A549 (cell line): ENCODE measurements around the gene IGBP1.

Experiments used
- BHLHE40 ChIP-seq: IDR thresholded peaks from 2 replicates; pipeline ENCODE4 v1.6.1; 2012; ENCODE audit warnings: low read depth, low read length, inconsistent platforms
- CBX8 ChIP-seq: fragments of 200-600 bp; sonication (generic); IDR thresholded peaks from 2 replicates; pipeline ENCODE4 v1.6.1; 2016
- EP300 ChIP-seq, 2 experiments: fragments of >200 bp; sonication (Bioruptor Twin); formaldehyde crosslinking; IDR thresholded peaks; 2 replicates in 1 of 2; 3 replicates in 1 of 2; pipeline ENCODE4 v1.6.1; 2016 to 2017
- FOXS1 ChIP-seq: fragments of 250-450 bp; sonication (Bioruptor Pico); IDR thresholded peaks from 2 replicates; pipeline ENCODE4 v1.5.0; 2020; ENCODE audit warnings: mild to moderate bottlenecking, moderate library complexity
- MYC ChIP-seq: IDR thresholded peaks from 2 replicates; pipeline ENCODE4 v1.6.1; 2012; ENCODE audit warnings: mild to moderate bottlenecking, inconsistent platforms, low read length, improper control_type of control experiment, borderline replicate concordance
- POLR2A ChIP-seq: IDR thresholded peaks from 2 replicates; pipeline ENCODE4 v1.6.1; 2012; ENCODE audit warnings: mild to moderate bottlenecking, low read length
- RAD21 ChIP-seq, 2 experiments: fragments of >200 bp in 1 of 2; sonication (Bioruptor Twin) in 1 of 2; formaldehyde crosslinking in 1 of 2; IDR thresholded peaks in 1 of 2; conservative IDR thresholded peaks in 1 of 2; 2 replicates in 1 of 2; 3 replicates in 1 of 2; pipeline ENCODE4 v1.6.1; 2012 to 2018; ENCODE audit warnings: inconsistent platforms in 1 of 2
- TP53 ChIP-seq: fragments of 250-450 bp; sonication (Bioruptor Pico); IDR thresholded peaks from 2 replicates; pipeline ENCODE4 v1.5.0; 2021; ENCODE audit warnings: mild to moderate bottlenecking, moderate library complexity
- TF ChIP-seq, protein P1 (sequence below): fragments of >200 bp; sonication (Bioruptor Twin); formaldehyde crosslinking; IDR thresholded peaks from 3 replicates; pipeline ENCODE4 v1.5.1; 2016
- TF ChIP-seq, protein P2 (sequence below): fragments of 200-600 bp; sonication (generic); IDR thresholded peaks from 2 replicates; pipeline ENCODE4 v1.6.1; 2016; ENCODE audit warnings: antibody characterized with exemption, mild to moderate bottlenecking, moderate library complexity
- TF ChIP-seq, protein P3 (sequence below): IDR thresholded peaks from 2 replicates; pipeline ENCODE4 v1.6.1; 2012

DNA sequence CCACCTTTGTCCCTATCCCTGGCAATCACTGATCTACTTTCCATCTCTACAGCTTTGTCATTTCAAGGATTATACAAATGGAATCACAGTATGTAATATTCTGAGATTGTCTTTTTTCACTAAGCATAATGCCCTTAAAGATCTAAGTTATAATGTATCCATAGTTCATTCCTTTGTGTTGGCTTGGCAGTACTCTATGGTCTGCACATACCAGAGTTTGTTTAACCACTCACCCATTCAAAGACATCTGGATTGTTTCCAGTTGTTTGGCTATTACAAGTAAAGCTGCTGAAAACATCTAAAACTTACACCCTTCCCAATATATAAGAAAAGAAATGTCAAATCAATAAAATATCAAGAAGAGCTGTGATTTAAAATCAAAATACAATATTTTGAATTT lies 75.2 kb downstream of the IGBP1 start:
- TF ChIP-seq RAD21 (conservative IDR thresholded peaks at IDR 0.05 in 1 of 2, IDR thresholded peaks at IDR 0.05 in 1 of 2) (no peak), FOXS1 (CRISPR knock-in tag) (no peak), BHLHE40 (no peak), MYC (no peak), POLR2A (no peak), EP300 (IDR thresholded peaks at IDR 0.05) (no peak), TP53 (CRISPR knock-in tag) (no peak), CBX8 (no peak)
- TF ChIP-seq, protein P1, sequence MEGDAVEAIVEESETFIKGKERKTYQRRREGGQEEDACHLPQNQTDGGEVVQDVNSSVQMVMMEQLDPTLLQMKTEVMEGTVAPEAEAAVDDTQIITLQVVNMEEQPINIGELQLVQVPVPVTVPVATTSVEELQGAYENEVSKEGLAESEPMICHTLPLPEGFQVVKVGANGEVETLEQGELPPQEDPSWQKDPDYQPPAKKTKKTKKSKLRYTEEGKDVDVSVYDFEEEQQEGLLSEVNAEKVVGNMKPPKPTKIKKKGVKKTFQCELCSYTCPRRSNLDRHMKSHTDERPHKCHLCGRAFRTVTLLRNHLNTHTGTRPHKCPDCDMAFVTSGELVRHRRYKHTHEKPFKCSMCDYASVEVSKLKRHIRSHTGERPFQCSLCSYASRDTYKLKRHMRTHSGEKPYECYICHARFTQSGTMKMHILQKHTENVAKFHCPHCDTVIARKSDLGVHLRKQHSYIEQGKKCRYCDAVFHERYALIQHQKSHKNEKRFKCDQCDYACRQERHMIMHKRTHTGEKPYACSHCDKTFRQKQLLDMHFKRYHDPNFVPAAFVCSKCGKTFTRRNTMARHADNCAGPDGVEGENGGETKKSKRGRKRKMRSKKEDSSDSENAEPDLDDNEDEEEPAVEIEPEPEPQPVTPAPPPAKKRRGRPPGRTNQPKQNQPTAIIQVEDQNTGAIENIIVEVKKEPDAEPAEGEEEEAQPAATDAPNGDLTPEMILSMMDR, result no peak
- TF ChIP-seq, protein P2, sequence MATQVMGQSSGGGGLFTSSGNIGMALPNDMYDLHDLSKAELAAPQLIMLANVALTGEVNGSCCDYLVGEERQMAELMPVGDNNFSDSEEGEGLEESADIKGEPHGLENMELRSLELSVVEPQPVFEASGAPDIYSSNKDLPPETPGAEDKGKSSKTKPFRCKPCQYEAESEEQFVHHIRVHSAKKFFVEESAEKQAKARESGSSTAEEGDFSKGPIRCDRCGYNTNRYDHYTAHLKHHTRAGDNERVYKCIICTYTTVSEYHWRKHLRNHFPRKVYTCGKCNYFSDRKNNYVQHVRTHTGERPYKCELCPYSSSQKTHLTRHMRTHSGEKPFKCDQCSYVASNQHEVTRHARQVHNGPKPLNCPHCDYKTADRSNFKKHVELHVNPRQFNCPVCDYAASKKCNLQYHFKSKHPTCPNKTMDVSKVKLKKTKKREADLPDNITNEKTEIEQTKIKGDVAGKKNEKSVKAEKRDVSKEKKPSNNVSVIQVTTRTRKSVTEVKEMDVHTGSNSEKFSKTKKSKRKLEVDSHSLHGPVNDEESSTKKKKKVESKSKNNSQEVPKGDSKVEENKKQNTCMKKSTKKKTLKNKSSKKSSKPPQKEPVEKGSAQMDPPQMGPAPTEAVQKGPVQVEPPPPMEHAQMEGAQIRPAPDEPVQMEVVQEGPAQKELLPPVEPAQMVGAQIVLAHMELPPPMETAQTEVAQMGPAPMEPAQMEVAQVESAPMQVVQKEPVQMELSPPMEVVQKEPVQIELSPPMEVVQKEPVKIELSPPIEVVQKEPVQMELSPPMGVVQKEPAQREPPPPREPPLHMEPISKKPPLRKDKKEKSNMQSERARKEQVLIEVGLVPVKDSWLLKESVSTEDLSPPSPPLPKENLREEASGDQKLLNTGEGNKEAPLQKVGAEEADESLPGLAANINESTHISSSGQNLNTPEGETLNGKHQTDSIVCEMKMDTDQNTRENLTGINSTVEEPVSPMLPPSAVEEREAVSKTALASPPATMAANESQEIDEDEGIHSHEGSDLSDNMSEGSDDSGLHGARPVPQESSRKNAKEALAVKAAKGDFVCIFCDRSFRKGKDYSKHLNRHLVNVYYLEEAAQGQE, result no peak
- TF ChIP-seq, protein P3, sequence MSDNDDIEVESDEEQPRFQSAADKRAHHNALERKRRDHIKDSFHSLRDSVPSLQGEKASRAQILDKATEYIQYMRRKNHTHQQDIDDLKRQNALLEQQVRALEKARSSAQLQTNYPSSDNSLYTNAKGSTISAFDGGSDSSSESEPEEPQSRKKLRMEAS, result no peak
